ENCODE data around the gene SORCS3.

DNA sequence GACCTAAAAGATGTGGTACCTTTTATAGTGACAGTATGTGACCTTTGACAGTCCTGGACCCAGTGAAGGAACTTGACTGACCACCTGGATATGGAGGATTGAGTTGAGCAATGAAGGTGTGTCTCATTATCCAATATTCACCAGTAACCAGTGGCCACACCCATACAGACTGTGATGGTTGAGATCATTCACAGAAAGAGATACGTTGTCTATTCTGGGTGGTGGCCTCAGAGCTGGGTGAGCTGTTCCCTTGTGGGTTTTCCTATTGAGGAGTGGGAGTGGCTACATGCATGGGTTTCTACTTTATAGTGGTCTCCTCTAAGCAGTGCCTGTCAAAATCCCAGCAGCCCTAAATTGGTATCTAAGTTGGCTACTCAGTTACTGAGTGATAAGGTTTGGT lies 507.4 kb downstream of the SORCS3 start:
- TF ChIP-seq EZH2 (IDR thresholded peaks at IDR 0.05; ENCODE audit: insufficient read depth, low read length): no peak
- TF ChIP-seq, protein P1, sequence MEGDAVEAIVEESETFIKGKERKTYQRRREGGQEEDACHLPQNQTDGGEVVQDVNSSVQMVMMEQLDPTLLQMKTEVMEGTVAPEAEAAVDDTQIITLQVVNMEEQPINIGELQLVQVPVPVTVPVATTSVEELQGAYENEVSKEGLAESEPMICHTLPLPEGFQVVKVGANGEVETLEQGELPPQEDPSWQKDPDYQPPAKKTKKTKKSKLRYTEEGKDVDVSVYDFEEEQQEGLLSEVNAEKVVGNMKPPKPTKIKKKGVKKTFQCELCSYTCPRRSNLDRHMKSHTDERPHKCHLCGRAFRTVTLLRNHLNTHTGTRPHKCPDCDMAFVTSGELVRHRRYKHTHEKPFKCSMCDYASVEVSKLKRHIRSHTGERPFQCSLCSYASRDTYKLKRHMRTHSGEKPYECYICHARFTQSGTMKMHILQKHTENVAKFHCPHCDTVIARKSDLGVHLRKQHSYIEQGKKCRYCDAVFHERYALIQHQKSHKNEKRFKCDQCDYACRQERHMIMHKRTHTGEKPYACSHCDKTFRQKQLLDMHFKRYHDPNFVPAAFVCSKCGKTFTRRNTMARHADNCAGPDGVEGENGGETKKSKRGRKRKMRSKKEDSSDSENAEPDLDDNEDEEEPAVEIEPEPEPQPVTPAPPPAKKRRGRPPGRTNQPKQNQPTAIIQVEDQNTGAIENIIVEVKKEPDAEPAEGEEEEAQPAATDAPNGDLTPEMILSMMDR (IDR thresholded peaks at IDR 0.05; ENCODE audit: insufficient read depth, low read depth, low read length): no peak
